ENCODE results near the gene OPTC.

The OPTC gene

GRCh38 chr1:203519896-203520295 is 25.9 kb downstream of the OPTC start:
- no peak overlapping the region for H3K4me3 ChIP-seq (ENCODE audit: low read depth, low read length)
- no peak for TF ChIP-seq CTCF (IDR thresholded peaks at IDR 0.05; ENCODE audit: low read depth, low read length)

- no peak overlapping the region for H3K4me3 ChIP-seq (ENCODE audit: low read depth, low read length)
These were observed 26.4 kb downstream of the OPTC start for GRCh38 chr1:203520315-203520714.

GRCh38 chr1:203521074-203521794 is 27.3 kb downstream of the OPTC start:
- TF ChIP-seq CTCF (IDR thresholded peaks at IDR 0.05; ENCODE audit: low read depth, low read length): no peak
- no peak overlapping the region for H3K4me3 ChIP-seq (ENCODE audit: low read depth, low read length)

More at GRCh38 chr1:203520315-203520714, 26.4 kb downstream of the OPTC start:
- TF ChIP-seq CTCF (IDR thresholded peaks at IDR 0.05; ENCODE audit: low read depth, low read length): no peak

- no peak overlapping the region for H3K4me3 ChIP-seq (ENCODE audit: low read depth, low read length)
- TF ChIP-seq CTCF (IDR thresholded peaks at IDR 0.05; ENCODE audit: low read depth, low read length): no peak
These were observed 27.9 kb downstream of the OPTC start for GRCh38 chr1:203521812-203522211.

GRCh38 chr1:203522237-203522636 is 28.3 kb downstream of the OPTC start:
- no peak overlapping the region for H3K4me3 ChIP-seq (ENCODE audit: low read depth, low read length)
- TF ChIP-seq CTCF (IDR thresholded peaks at IDR 0.05; ENCODE audit: low read depth, low read length): no peak

- TF ChIP-seq CTCF (IDR thresholded peaks at IDR 0.05; ENCODE audit: low read depth, low read length): no peak
- no peak overlapping the region for H3K4me3 ChIP-seq (ENCODE audit: low read depth, low read length)
These were observed 29.7 kb downstream of the OPTC start for GRCh38 chr1:203523667-203524066.

- TF ChIP-seq CTCF (IDR thresholded peaks at IDR 0.05; ENCODE audit: low read depth, low read length): no peak
- no peak overlapping the region for H3K4me3 ChIP-seq (ENCODE audit: low read depth, low read length)
These were observed 30.2 kb downstream of the OPTC start for GRCh38 chr1:203524152-203524551.
